Measurements from ENCODE around the gene MTUS2.
A peak's percentile ranks its signal among the peaks of the same experiment; 100 is the strongest.

MTUS2 gene

GRCh38 chr13:29111446-29111845, 291.3 kb downstream of the MTUS2 start:
- no peak for DNase-seq

GRCh38 chr13:29115842-29116241, 295.7 kb downstream of the MTUS2 start:
- no peak for DNase-seq

- no peak for DNase-seq
Observed at GRCh38 chr13:29117663-29118062, 297.5 kb downstream of the MTUS2 start.

- no peak for DNase-seq
Observed at GRCh38 chr13:29118471-29118870, 298.3 kb downstream of the MTUS2 start.

GRCh38 chr13:29125191-29125933, 305.2 kb downstream of the MTUS2 start:
- no peak for DNase-seq

GRCh38 chr13:29125934-29126424, 305.8 kb downstream of the MTUS2 start:
- no peak for DNase-seq

- DNase-seq: no peak
Observed at GRCh38 chr13:29129616-29130015, 309.5 kb downstream of the MTUS2 start.

- DNase-seq: no peak
Observed at GRCh38 chr13:29131159-29131558, 311.0 kb downstream of the MTUS2 start.

- no peak for DNase-seq
Observed at GRCh38 chr13:29131881-29132668, 311.9 kb downstream of the MTUS2 start.

GRCh38 chr13:29136341-29136740, 316.2 kb downstream of the MTUS2 start:
- DNase-seq: no peak

GRCh38 chr13:29137016-29137415, 316.9 kb downstream of the MTUS2 start:
- DNase-seq: no peak

GRCh38 chr13:29137995-29138394, 317.9 kb downstream of the MTUS2 start:
- DNase-seq: no peak

- DNase-seq: no peak
Observed at GRCh38 chr13:29140277-29140676, 320.1 kb downstream of the MTUS2 start.

GRCh38 chr13:29143847-29144246, 323.7 kb downstream of the MTUS2 start:
- DNase-seq: no peak

GRCh38 chr13:29154390-29154789, 334.3 kb downstream of the MTUS2 start:
- DNase-seq: no peak

GRCh38 chr13:29156136-29156535, 336.0 kb downstream of the MTUS2 start:
- no peak for DNase-seq

- DNase-seq: no peak
Observed at GRCh38 chr13:29159871-29160270, 339.7 kb downstream of the MTUS2 start.

GRCh38 chr13:29160862-29161261, 340.7 kb downstream of the MTUS2 start:
- peak; percentile 16 for DNase-seq

- DNase-seq: no peak
Observed at GRCh38 chr13:29161676-29162075, 341.5 kb downstream of the MTUS2 start.

- DNase-seq: no peak
Observed at GRCh38 chr13:29162638-29163235, 342.6 kb downstream of the MTUS2 start.

- no peak for DNase-seq
Observed at GRCh38 chr13:29164116-29164515, 344.0 kb downstream of the MTUS2 start.

- no peak for DNase-seq
Observed at GRCh38 chr13:29165216-29165615, 345.1 kb downstream of the MTUS2 start.

- peak; percentile 61 for DNase-seq
Observed at GRCh38 chr13:29165840-29166239, 345.7 kb downstream of the MTUS2 start.

Measured in GF-D8 (cell line).